Activated T-helper 17 cell treated with anti-CD3 and anti-CD28 coated beads, Interleukin-2, amount 50 U/mL, for 72 hours (primary cell): ENCODE measurements around the gene XXYLT1. TPM values are rescaled to one million over a fixed set of nuclear protein-coding genes. Genes with fewer than 3 reads are reported as not detected.

ENCODE experiments used
- ATAC-seq: fragments of 150-1000 bp; cut with Tn5 transposase; replicated peaks from 2 replicates; pipeline ENCODE4 v1.10.0; 2021; ENCODE audit warnings: mild to moderate bottlenecking, moderate library complexity
- H3K27ac Mint-ChIP-seq: one replicate; pipeline ENCODE4 v1.8.0; 2022; ENCODE audit warnings: mixed read lengths
- H3K27me3 Mint-ChIP-seq: one replicate; pipeline ENCODE4 v1.8.0; 2022; ENCODE audit warnings: mixed read lengths
- H3K36me3 Mint-ChIP-seq: one replicate; pipeline ENCODE4 v1.8.0; 2022; ENCODE audit warnings: low read depth, mild to moderate bottlenecking, mixed read lengths
- H3K4me1 Mint-ChIP-seq: one replicate; pipeline ENCODE4 v1.8.0; 2022; ENCODE audit warnings: mixed read lengths
- H3K4me3 Mint-ChIP-seq: one replicate; pipeline ENCODE4 v1.8.0; 2022; ENCODE audit warnings: mild to moderate bottlenecking, mixed read lengths
- H3K9me3 Mint-ChIP-seq: one replicate; pipeline ENCODE4 v1.8.0; 2022; ENCODE audit warnings: mixed read lengths
- total RNA-seq, 2 donors: library from RNA; stranded (reverse); gene quantifications; one replicate each; pipeline ENCODE4 v1.2.3, GENCODE V29; 2022

Gene XXYLT1
- total RNA-seq, 2 donors from 2014 or later: 7.0 to 7.4 TPM

GRCh38 chr3:195101927-195102608 lies 168.9 kb downstream of the XXYLT1 start:
- H3K9me3 Mint-ChIP-seq: no peaks in the 10 kb centered on the region
- ATAC-seq: no peak
- H3K4me1 Mint-ChIP-seq: peaks cover 6% of the 10 kb centered on the region
- H3K36me3 Mint-ChIP-seq: no peaks in the 10 kb centered on the region
- H3K27ac Mint-ChIP-seq: no peak overlapping the region
- no peak overlapping the region for H3K4me3 Mint-ChIP-seq
- H3K27me3 Mint-ChIP-seq: no peaks in the 10 kb centered on the region

GRCh38 chr3:195101001-195101583 lies 169.9 kb downstream of the XXYLT1 start:
- Mint-ChIP-seq H3K9me3 (no peaks in the 10 kb centered on the region), H3K27me3 (no peaks in the 10 kb centered on the region), H3K4me1 (peaks cover 2% of the 10 kb centered on the region), H3K36me3 (no peaks in the 10 kb centered on the region), H3K4me3 (no peak overlapping the region), H3K27ac (no peak overlapping the region)
- ATAC-seq: no peak

- ATAC-seq: no peak
- Mint-ChIP-seq H3K27me3 (no peaks in the 10 kb centered on the region), H3K4me3 (no peak overlapping the region), H3K4me1 (no peaks in the 10 kb centered on the region), H3K27ac (no peak overlapping the region), H3K36me3 (no peaks in the 10 kb centered on the region), H3K9me3 (no peaks in the 10 kb centered on the region)
Measured at GRCh38 chr3:195099951-195100785, 170.8 kb downstream of the XXYLT1 start.

- no peaks in the 10 kb centered on the region for H3K36me3 Mint-ChIP-seq
- no peak overlapping the region for H3K27ac Mint-ChIP-seq
- H3K9me3 Mint-ChIP-seq: no peaks in the 10 kb centered on the region
- H3K4me1 Mint-ChIP-seq: no peaks in the 10 kb centered on the region
- no peak overlapping the region for H3K4me3 Mint-ChIP-seq
- no peak for ATAC-seq
- H3K27me3 Mint-ChIP-seq: no peaks in the 10 kb centered on the region
Measured at GRCh38 chr3:195098741-195099525, 172.0 kb downstream of the XXYLT1 start.

GRCh38 chr3:195097331-195098255 lies 173.4 kb downstream of the XXYLT1 start:
- H3K27ac Mint-ChIP-seq: no peak overlapping the region
- H3K27me3 Mint-ChIP-seq: no peaks in the 10 kb centered on the region
- no peak overlapping the region for H3K4me3 Mint-ChIP-seq
- H3K36me3 Mint-ChIP-seq: no peaks in the 10 kb centered on the region
- H3K9me3 Mint-ChIP-seq: no peaks in the 10 kb centered on the region
- no peak for ATAC-seq
- H3K4me1 Mint-ChIP-seq: no peaks in the 10 kb centered on the region

- H3K27me3 Mint-ChIP-seq: no peaks in the 10 kb centered on the region
- no peaks in the 10 kb centered on the region for H3K9me3 Mint-ChIP-seq
- ATAC-seq: no peak
- no peak overlapping the region for H3K4me3 Mint-ChIP-seq
- no peaks in the 10 kb centered on the region for H3K4me1 Mint-ChIP-seq
- no peak overlapping the region for H3K27ac Mint-ChIP-seq
- H3K36me3 Mint-ChIP-seq: no peaks in the 10 kb centered on the region
Measured at GRCh38 chr3:195096484-195097330, 174.3 kb downstream of the XXYLT1 start.

GRCh38 chr3:195096053-195096452 lies 174.9 kb downstream of the XXYLT1 start:
- no peaks in the 10 kb centered on the region for H3K4me1 Mint-ChIP-seq
- ATAC-seq: no peak
- no peaks in the 10 kb centered on the region for H3K27me3 Mint-ChIP-seq
- no peaks in the 10 kb centered on the region for H3K36me3 Mint-ChIP-seq
- H3K27ac Mint-ChIP-seq: no peak overlapping the region
- H3K4me3 Mint-ChIP-seq: no peak overlapping the region
- no peaks in the 10 kb centered on the region for H3K9me3 Mint-ChIP-seq

GRCh38 chr3:195095704-195096036 lies 175.3 kb downstream of the XXYLT1 start:
- H3K27ac Mint-ChIP-seq: no peak overlapping the region
- no peaks in the 10 kb centered on the region for H3K4me1 Mint-ChIP-seq
- H3K4me3 Mint-ChIP-seq: no peak overlapping the region
- no peaks in the 10 kb centered on the region for H3K36me3 Mint-ChIP-seq
- ATAC-seq: peak; percentile 42
- H3K27me3 Mint-ChIP-seq: no peaks in the 10 kb centered on the region
- H3K9me3 Mint-ChIP-seq: no peaks in the 10 kb centered on the region

GRCh38 chr3:195095035-195095703 lies 175.8 kb downstream of the XXYLT1 start:
- Mint-ChIP-seq H3K27me3 (no peaks in the 10 kb centered on the region), H3K4me1 (no peaks in the 10 kb centered on the region), H3K4me3 (no peak overlapping the region), H3K9me3 (no peaks in the 10 kb centered on the region), H3K36me3 (no peaks in the 10 kb centered on the region), H3K27ac (no peak overlapping the region)
- no peak for ATAC-seq

GRCh38 chr3:195094191-195094921 lies 176.6 kb downstream of the XXYLT1 start:
- H3K4me3 Mint-ChIP-seq: no peak overlapping the region
- no peaks in the 10 kb centered on the region for H3K9me3 Mint-ChIP-seq
- H3K36me3 Mint-ChIP-seq: no peaks in the 10 kb centered on the region
- no peak for ATAC-seq
- no peaks in the 10 kb centered on the region for H3K27me3 Mint-ChIP-seq
- H3K4me1 Mint-ChIP-seq: no peaks in the 10 kb centered on the region
- no peak overlapping the region for H3K27ac Mint-ChIP-seq

GRCh38 chr3:195093731-195094130 lies 177.2 kb downstream of the XXYLT1 start:
- Mint-ChIP-seq H3K36me3 (no peaks in the 10 kb centered on the region), H3K4me3 (no peak overlapping the region), H3K9me3 (no peaks in the 10 kb centered on the region), H3K27me3 (no peaks in the 10 kb centered on the region), H3K4me1 (no peaks in the 10 kb centered on the region), H3K27ac (no peak overlapping the region)
- ATAC-seq: no peak
